Effector CD8-positive, alpha-beta T cell (primary cell): ENCODE measurements around the gene SPATS2L.

Experiments
- DNase-seq: peaks from one replicate; lab custom pipeline; 2025; lab: John Stamatoyannopoulos, UW

SPATS2L gene

DNA sequence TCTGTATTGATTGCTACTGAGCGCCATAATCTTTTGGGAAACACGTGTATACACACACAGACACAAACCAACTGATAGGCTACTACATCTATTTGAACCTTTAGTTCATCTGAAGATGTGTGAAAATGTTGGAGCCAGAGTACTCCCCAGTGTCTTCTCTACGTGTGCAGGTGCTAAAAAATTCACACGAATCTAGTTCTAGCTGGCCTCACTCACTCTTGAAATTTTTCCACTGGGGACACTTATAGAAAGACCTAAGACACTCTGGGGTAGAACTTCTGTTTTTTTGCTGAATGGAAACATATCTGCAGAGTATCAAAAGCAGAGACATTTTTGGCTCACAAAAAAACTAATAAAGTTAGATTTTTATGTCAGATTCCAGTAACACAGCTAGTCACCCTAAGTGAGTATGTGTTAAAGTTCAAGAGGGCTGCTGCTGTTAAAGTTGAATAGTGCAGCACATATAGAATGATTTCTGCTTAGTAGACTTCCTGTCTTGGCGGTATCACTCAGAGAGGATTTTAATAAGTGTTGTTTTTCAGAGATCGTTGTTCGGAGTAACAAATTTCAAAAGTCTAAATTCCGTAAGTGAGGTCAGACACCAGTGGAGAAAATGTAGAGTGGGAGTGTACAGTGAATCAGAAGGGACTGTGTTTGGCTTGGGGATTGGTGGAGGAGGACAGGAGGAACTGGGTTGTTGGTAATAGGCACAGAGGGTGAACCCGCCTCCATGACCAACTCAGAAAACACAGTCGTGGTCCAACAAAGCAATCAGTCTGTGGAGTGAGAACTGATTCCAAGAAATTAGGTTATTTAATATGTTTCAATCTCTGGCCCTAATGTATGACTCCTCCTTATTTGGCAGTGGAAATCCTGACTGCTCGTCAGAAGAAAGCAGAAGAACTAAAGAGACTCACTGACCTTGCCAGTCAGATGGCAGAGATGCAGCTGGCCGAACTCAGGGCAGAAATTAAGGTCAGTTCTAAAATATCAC lies 160.2 kb downstream of the SPATS2L start:
- no peak for DNase-seq

GRCh38 chr2:200467806-200468681 lies 161.6 kb downstream of the SPATS2L start:
- DNase-seq: no peak

GRCh38 chr2:200469708-200470211 lies 163.3 kb downstream of the SPATS2L start:
- no peak for DNase-seq

DNA sequence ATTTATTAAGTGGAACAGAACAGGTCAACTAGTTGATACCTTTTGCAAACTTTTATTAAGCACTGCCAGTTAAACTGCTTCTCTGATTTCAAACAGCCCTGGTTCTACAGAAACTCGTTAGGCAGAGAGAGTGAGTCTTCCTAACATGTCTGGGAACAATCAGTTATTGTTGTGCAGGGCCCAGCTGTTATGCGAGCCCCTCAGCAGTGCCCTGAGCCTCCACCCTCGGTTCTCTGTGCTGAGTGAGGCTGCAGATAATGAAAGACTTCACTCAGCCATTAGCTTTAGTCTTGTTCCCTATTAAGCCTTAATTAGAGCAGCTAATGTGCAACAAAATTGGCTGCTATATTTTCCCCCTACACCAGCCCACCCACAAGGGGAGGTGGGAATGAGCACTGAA lies 163.7 kb downstream of the SPATS2L start:
- DNase-seq: no peak

GRCh38 chr2:200471324-200471848 lies 164.9 kb downstream of the SPATS2L start:
- no peak for DNase-seq

- no peak for DNase-seq
Measured at GRCh38 chr2:200471928-200472645, 165.6 kb downstream of the SPATS2L start.

- DNase-seq: no peak
Measured at GRCh38 chr2:200472853-200473464, 166.5 kb downstream of the SPATS2L start.

GRCh38 chr2:200475795-200476194 lies 169.3 kb downstream of the SPATS2L start:
- no peak for DNase-seq

GRCh38 chr2:200476836-200477235 lies 170.3 kb downstream of the SPATS2L start:
- no peak for DNase-seq

- DNase-seq: no peak
Measured at GRCh38 chr2:200477667-200478131, 171.2 kb downstream of the SPATS2L start.

DNA sequence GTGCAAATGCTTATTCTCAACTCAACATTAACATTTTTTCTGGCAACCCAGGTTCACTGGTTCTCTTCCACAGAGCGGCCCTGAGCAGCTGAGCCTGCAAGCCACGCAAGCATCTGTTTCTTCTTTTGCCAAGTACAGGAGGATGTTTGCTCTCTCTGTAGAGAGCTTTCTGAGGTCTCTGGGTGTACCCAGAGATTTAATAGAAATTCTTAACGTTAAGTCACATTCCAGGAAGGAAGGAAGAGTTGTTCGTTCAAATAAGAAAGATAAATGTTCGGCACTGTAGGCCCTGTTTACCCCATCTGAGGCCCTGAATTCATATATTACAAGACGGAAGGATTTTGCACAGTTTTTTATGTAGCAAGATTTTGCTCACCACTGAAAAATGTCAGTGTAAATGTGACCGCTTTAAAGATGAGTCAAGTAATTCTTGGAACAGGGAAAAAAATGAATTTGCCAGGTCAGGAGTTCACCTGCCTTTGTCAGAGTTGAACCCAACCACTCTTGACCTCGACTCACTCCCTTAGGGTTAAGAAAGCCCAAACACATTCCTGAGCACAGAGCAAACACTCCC lies 173.3 kb downstream of the SPATS2L start:
- DNase-seq: no peak

DNA sequence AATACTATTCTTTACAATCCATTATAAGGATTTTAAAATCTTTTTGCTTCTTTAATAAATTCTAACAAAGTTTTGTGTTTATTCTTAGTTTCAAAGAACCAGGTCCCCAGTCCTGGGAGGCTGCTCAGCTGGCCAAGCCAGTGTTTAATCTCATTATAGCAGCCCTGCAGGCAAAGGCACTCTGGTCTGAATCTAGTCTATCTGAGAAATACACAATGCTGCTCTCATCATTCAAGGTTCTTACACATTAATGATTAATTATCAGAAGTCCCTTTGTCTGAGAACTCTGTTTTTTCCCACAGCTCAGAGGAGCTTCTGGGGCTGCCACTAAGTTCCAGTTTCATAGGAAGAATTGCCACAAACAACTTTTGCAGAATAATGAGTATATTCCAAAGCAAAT lies 175.7 kb downstream of the SPATS2L start:
- no peak for DNase-seq

DNA sequence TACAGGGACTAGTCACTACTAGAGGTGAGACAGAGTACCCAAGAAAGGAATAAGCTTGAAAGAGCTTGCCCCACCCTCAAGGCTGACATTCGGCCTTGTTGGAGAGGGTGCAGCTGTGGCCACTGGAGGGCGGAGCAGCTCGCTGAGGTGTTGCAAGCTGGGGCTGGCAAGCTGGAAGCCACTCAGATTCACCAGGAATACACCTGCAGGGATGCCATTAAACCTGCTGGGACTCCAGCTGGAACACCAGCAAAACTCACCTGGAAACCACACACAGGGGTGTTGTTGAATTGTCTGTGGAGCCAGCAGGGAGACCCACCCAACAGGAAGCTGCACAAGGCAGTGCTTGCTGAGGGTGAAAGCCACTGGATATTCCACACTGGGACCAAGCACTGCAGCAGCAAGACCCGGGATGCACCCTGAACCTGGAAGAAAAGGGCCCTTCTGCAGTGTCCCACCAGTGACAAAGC lies 177.3 kb downstream of the SPATS2L start:
- no peak for DNase-seq

- no peak for DNase-seq
Measured at GRCh38 chr2:200484934-200485333, 178.4 kb downstream of the SPATS2L start.

- no peak for DNase-seq
Measured at GRCh38 chr2:200486529-200486928, 180.0 kb downstream of the SPATS2L start.

DNA sequence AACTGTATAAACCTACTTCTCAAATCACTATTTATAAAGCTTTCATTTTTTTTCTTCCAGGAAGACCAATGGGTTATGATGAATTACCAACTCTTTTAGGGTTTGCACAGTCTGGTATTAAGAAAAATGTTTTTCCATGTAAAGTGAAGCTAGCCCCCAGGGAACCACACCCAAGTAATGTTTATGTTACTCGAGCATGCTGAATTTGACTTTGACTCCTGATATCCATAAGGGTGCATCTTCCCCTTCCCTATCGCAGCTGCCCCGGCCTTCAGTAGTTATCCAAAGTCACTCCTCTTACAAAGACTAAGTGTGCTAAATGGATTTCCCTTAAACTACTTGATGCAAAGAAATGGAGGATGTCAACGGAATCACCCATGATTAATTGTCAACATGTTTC lies 181.7 kb downstream of the SPATS2L start:
- no peak for DNase-seq

- DNase-seq: no peak
Measured at GRCh38 chr2:200490001-200490400, 183.5 kb downstream of the SPATS2L start.

- DNase-seq: no peak
Measured at GRCh38 chr2:200492656-200493055, 186.2 kb downstream of the SPATS2L start.

- DNase-seq: no peak
Measured at GRCh38 chr2:200494048-200494447, 187.6 kb downstream of the SPATS2L start.

- no peak for DNase-seq
Measured at GRCh38 chr2:200496696-200497095, 190.2 kb downstream of the SPATS2L start.
